Thyroid gland (tissue), 4 donors: ENCODE data around the gene CORT.

Experiments
- CTCF ChIP-seq, 6 experiments: fragments of 200-600 bp in 3 of 6; fragments of 450-650 bp in 3 of 6; sonication (generic) in 3 of 6; IDR thresholded peaks; one replicate each; pipeline ENCODE4 v1.5.1; 2016 to 2019; ENCODE audit warnings: antibody characterized with exemption in 6 of 6, mild to moderate bottlenecking in 2 of 6, inconsistent platforms in 1 of 6, moderate library complexity in 1 of 6
- POLR2A ChIP-seq, 2 donors: fragments of 450-650 bp; IDR thresholded peaks; one replicate each; pipeline ENCODE4 v1.6.1; 2017; ENCODE audit warnings: antibody characterized with exemption in 2 of 2, mild to moderate bottlenecking in 2 of 2, moderate library complexity in 1 of 2

GRCh38 chr1:10401281-10401680 lies 48.5 kb upstream of the CORT start:
- TF ChIP-seq POLR2A (IDR thresholded peaks at IDR 0.05) (no peak), CTCF (IDR thresholded peaks at IDR 0.05) (no peak)
